Upper lobe of left lung (tissue), 4 donors: ENCODE results near the gene DPF1.

Source experiments
- CTCF ChIP-seq, 6 experiments: fragments of 450-650 bp in 4 of 6; fragments of 200-600 bp in 2 of 6; sonication (generic) in 2 of 6; IDR thresholded peaks; one replicate each; pipeline ENCODE4 v1.5.1; 2016 to 2019; ENCODE audit warnings: antibody characterized with exemption in 6 of 6
- EP300 ChIP-seq, 4 donors: sonication (generic); formaldehyde crosslinking; IDR thresholded peaks; one replicate each; pipeline ENCODE4 v1.5.1; 2017; ENCODE audit warnings: antibody characterized with exemption in 4 of 4, control low read depth in 2 of 4

- no peak for TF ChIP-seq CTCF (IDR thresholded peaks at IDR 0.05)
- TF ChIP-seq EP300 (IDR thresholded peaks at IDR 0.05): no peak
Observed at GRCh38 chr19:38175422-38175821, 48.6 kb downstream of the DPF1 start.
